LNCAP (cell line): ENCODE measurements around the gene MAPK6.

ENCODE experiments used
- CTCF ChIP-seq: fragments of 450-650 bp; IDR thresholded peaks from 2 replicates; pipeline ENCODE4 v1.5.1; 2017; ENCODE audit warnings: mild to moderate bottlenecking

MAPK6 gene

GRCh38 chr15:52021128-52021671 lies 2.2 kb downstream of the MAPK6 start:
- no peak for TF ChIP-seq CTCF

GRCh38 chr15:52021892-52022540 lies 3.0 kb downstream of the MAPK6 start:
- no peak for TF ChIP-seq CTCF

- no peak for TF ChIP-seq CTCF
Measured at GRCh38 chr15:52023169-52023922, 4.3 kb downstream of the MAPK6 start.

GRCh38 chr15:52028431-52029093 lies 9.5 kb downstream of the MAPK6 start:
- no peak for TF ChIP-seq CTCF

- no peak for TF ChIP-seq CTCF
Measured at GRCh38 chr15:52030010-52030409, 11.0 kb downstream of the MAPK6 start.

- no peak for TF ChIP-seq CTCF
Measured at GRCh38 chr15:52031556-52031955, 12.5 kb downstream of the MAPK6 start.

- TF ChIP-seq CTCF = no peak
Measured at GRCh38 chr15:52037889-52038505, 19.0 kb downstream of the MAPK6 start.
